HG02678 (cell line): ENCODE data around the gene MYO5C.

Source experiments
- ATAC-seq: cut with Tn5 transposase; IDR thresholded peaks from one replicate; pipeline ENCODE4 v1.9.1; 2021; ENCODE audit warnings: mild to moderate bottlenecking, moderate library complexity; ENCODE audit not compliant: unreplicated experiment

The MYO5C gene

DNA sequence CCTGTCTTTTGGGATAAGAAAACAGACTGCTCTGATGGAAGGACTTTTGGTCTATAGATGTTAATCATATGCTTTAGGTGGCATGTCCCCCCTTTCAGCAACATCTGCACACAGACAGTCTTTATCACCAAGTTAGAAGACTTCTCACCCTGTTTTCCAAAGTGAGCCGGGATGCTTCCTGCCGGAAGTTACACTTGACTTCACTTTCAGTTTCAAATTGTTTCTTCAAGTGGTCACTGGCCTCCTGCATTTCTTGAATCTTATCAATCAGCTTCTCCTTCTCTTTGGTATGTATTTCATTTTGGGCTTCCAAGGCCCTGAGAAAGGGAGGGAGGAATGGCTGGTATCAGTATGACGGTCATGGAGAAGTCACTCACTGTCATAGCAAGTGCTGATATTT lies 77.2 kb downstream of the MYO5C start:
- no peak for ATAC-seq

DNA sequence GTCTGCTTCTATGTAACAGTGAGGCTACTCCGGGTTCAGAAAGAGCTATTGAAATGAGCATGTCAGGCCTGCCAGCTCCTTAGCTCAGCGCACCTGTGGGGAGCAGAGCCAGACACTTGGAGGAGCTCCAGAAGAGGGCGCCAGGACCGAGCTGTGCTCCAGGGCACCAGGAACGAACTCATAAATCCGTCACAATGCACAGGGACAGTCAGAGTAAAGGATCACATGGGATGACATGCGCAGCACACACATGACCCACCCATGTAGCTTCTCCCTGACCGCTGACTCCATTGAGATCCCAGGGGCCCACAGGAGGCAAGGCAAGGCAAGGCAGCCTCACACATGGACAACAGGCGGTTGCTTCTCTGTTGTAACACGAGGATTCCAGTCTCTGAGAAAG lies 78.4 kb downstream of the MYO5C start:
- ATAC-seq: no peak

DNA sequence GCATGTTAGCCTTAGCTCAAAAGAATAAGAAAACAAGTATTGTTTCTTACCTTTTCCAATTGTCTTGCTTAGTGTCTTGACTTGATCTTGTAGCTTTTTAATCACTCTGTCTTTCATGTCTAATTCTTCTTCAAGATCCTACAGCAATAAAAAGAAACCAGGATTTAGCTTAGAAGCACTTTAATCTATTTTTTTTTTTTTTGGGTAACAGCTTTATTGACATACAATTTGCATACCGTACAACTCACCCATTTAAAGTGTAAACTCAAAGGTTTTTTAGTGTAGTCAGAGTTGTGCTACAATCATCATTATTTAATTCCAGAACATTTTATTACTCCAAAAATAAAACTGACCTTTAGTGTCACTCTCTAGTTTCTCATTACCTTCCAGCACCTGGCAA lies 81.1 kb downstream of the MYO5C start:
- no peak for ATAC-seq

DNA sequence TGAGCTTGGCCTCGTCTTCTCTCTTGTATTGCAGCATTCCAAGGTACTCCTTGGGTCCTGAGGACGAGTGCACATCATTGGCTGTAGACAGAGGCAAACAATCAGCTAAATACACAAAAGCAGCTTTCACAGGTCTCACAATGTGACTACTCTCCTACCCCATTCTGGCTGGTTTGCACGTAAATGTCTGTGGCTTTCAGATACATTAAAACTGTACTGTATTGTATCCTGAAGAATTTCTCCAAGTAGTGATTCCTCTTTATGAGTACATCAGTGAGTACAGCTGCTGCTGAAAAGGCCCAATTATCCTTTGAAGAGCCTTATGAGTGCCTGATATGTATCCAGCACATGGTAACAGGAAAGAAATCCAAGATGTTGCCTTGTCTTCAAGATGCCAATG lies 82.4 kb downstream of the MYO5C start:
- no peak for ATAC-seq

DNA sequence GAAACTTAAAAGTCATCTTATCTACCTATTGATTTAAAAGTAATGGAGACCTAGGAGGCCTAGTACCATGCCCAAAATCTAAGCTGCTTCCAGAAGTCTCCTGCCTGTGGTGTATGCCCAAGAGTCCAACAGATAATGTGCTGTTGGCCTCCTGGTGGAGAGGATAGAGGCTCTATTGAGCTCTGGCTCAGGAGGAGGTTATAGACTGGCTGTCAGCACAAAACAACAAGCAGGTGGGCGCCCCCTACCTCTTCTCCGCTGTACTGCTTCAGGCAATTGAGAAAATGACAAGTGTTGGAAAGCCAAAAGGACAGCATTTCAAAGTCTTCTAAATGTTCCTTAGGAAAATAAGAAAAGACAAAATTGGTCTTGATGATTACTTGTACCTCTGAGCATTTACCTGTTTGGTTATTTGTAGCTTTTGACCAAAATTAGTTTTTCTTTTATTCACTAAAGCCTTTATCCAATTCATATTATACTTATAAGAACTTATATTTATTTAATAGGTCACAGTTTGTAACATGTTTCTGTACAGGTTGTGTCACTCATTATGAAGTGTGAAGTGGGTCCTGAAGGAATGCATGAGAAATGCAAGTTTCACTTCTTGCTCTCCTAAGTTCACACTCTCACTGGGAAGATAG lies 87.2 kb downstream of the MYO5C start:
- ATAC-seq: peak; percentile 83

DNA sequence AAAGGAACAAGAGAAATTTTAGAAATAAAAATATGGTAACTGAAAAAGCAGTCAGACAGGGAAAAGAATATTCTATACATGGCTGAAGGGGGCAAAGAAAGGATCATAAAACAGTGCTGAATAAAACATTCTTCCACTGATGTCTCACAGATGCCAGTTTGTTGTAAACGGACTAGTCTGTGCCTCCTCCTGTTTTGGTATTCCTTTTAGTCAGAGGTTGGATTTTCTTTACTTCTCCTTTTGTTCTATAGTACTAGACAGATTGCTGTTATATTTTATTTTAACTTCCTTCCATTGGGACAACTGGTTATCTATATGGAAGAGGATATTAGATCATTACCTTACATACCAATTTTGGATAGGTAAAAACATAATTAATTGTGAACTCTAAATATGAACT lies 88.4 kb downstream of the MYO5C start:
- no peak for ATAC-seq

DNA sequence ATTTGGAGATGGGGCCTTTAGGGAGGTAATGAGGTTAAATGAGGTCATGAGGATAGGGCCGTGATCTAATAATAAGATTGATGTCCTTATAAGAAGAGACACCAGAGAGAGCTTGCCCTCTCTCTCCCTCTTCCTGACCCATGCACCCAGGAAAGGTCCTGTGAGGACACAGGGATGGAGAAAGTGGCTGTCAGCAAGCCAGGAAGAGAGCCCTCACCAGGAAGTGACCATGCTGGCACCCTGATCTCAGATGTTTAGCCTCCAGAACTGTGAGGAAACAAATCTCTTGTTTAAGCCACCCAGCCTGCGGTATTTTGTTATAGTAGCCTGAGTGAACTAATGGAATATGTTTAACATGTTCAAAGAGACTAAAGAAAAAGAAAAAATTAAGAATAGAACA lies 89.2 kb downstream of the MYO5C start:
- no peak for ATAC-seq

DNA sequence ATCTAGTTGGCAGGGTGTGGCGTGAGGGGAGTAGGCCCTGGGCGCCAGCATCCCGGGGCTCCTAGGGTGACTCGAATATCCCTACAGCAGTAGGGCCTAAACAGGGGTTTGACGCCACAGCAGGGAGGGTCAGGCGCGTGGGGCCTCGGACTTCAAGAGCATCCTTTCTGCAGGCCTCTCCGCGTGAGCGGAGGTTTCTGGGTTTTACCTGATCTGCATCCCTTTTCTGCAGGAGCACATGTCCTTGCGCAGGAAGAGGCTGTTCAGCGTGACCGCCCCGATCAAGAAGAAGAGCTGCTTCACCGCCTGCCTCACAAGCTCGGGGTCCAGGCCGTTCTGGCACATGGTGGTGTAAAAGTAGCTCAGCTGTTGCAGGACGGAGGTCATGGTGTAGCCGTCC lies 90.9 kb downstream of the MYO5C start:
- ATAC-seq: no peak

DNA sequence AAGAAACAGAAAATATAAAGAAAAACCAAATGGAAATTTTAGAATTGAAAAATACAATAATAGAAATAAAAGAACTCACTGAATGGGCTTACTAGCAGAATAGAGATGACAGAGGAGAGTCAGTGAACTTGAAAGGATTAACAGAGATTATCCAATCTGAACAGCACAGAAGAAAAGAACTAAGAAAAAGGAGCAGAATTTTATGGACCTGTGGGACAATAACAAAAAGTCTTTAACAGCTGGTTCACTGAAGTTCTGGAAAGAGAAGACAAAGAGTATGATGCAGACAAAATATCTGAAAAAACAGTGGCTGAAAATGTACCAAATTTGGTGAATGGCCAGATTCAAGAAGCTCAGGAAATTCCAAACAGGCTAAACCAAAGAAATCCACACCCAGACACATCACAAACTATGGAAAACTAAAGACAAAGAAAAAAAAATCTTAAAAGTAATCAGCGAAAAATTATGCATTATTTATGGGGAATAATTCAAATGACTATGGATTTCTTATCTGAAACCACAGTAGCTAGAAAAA lies 94.7 kb downstream of the MYO5C start:
- ATAC-seq: no peak

DNA sequence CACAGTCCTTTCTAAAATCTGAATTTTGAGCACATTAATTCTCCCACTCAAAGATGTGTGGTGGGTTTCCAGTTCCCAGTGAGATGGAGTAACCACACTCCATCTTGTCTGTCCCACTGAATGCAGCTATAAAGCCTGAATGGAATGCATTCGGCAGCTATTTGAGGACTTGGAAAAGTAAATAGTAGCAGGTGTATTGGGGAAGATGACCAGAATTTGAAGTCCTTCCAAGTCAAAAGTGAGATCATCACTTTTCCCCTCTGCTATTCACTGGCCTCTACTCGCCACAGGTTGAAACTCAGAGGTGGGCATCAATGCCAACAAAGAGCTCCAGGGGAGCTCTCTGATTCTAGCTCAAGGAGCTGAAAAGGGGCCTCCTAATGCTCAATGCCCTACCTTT lies 96.3 kb downstream of the MYO5C start:
- ATAC-seq: no peak

DNA sequence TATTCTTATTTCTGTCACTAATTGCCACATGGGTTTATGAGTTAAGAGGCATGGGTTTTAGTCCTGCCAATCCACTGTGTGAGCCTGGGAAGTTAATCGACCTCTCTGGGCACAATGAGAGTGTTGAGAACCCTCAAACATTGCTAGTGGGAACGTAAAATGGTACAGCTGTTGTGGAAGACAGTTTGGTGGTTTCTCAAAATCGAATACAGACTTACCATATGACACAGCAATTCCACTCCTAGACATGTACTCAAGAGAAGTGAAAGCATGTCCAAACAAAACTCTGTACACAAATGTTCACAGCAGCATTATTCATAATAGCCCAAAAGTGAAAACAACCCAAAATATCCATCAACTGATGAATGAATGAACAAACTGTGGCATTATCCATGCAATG lies 98.7 kb downstream of the MYO5C start:
- no peak for ATAC-seq

DNA sequence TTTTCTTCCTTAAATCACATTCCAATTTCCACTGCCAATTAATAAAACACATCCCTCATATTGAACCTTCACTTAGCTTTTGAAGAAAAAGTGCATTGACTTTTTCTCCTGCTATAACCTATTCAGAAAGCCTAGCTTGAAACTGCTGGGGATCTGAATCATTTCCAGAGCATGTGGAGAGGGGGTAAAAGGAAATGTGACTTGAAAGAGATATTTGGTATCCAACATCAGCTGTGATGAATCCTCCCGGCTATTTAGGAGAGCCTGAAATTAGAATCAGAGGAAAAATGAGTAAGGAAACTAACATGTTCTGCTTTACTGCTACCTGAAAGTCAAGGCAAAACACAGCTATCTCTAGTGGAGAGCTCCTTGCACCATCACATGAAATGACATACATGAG lies 101.8 kb downstream of the MYO5C start:
- ATAC-seq: no peak

DNA sequence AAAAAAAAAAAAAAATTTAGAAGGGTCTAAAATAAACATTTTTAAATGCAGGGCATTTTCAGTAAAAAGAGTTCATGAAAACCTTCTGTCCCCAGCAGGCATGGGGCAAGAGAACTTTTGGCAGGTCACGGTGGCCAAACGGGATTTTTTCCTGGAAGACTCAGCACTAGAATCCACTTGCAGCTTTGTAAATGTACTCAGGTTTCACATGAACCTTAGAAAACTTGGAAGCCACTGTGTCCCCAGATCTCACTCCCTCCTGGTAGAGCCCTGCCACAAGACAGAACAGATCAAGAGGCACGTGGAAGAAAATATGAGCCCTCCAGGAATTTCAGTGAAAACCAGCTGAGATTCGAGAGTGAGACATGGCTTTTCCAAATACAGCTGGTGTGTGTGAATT lies 102.3 kb downstream of the MYO5C start:
- no peak for ATAC-seq

DNA sequence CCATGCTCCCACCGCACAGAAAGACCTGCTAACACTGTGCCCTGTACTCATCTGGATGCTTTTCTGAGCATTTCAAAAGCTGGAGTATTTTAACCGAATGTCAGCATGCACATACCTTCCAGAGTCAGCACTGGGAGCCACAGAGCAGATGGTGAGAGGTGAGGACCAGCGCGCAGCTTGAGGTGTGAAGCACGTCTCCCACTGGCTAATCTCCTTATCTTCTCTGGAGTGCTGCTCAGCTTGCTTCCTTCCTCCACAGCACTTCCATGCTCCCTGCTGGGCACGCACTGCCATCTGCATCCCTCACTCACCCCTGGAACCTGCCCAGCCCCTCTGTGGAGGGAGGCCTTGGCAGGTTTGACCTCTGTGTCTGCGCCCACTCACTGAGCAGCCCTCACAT lies 104.4 kb downstream of the MYO5C start, which contains the start of gene GNB5:
Gene GNB5 (minus strand): TSS at position 186 of the 400 bp plus-strand sequence. CDS start 6,716 bp downstream, outside the sequence.
- ATAC-seq: no peak

DNA sequence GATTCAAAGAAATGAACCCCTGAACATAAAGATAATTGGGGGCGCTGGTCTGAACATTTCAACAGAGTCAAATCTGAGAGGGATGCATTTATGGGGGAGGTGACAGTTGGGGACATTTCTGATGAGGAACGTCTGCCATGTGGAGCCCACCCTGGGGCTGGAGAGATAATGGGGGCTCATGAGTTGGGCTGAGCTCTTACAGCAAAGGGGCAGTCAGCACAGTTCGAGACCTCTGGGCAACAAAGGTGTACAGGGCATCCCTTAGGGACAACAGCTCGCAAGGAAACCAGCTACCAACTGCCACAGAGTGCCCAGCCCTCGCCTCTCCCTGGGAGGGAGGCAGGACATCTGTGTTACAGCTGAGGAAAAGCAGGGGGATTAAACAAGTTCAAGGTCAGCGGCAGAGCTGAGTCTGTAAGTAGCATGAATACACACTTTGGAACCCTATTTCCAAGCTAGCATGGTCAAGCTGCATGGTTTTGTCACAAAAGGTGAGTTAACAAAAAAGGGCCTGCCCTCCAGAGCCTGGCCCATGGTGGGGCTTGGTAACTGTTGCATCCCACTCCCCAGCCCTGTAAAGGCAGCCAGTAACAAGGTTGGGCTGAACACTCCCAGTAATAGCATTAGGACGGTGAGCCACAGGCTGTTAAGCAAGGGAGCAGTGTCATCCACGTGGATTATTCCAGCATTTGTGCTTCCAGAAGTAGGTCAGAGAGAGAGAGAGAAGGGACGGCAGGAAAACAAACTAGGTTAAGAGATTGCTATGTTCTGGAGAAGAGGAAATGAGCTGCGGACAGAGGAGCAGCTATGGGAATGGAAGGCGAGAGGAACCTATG lies 108.7 kb downstream of the MYO5C start:
- no peak for ATAC-seq

DNA sequence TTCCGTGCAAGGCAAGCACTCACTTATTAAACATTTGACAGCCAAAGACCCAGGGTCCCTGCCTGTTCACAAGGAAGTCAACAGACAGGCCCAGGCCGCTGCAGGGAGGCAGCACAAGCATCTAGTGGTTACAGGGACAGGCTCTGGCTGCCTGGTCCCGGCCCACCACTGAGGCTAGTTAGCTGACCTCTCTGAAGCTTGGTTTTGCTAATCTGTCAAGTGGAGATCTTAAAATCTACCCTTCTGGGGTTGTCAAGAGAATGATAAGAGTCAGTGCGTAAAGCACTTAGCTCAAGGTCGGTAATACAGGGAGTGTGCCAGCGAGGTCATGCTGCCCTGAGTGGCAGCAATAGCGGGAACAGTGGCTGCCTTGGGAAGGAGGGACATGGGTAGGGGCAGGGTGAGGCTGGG lies 110.4 kb downstream of the MYO5C start:
- ATAC-seq: no peak

DNA sequence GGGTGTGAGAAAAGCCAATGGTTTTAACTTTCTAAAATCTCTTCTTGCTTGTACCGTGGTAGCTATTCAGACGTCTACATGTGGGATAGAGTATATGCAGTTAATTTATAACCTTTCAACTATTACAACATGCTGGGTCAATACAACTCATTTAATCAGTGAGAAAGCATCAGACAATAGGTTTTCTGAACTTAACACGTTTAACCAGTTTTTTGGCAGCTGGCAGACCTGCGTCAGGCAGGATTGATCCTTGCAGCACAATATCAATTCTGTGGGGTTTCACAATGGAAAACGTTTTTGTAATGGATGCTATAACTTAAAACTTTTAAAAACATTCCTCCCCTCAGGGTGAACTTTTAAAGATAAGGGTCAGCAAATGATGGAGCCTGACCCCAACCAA lies 110.9 kb downstream of the MYO5C start:
- ATAC-seq: no peak

DNA sequence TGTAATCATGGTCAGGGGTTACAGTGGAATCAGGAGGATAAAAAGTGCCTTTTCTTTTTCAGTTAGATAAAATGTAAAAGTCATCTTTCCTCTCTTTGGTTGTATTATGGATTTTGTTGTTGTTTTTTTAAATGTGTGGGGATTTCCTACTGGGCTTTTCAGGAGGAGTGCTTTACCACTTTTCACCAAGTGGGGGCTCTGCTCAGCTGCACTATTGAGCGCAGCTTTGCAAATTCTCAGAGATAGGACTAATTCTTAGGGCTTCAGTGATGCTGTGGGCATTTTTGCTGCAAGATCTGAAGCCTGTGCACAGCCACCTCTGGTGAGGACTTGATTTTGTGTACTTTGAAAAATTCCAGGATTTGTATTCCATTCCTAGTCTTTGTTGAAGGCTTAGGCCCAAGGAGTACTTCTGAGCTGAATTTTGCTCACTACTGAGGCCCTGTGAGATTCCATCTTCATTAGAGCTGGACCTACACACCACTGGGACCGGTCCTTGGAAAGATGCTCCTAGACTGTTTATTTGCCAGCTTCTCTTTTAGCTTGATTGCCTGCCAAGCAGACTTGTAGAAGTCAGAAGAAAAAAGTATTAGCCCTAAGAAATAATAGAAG lies 111.9 kb downstream of the MYO5C start:
- ATAC-seq: no peak

DNA sequence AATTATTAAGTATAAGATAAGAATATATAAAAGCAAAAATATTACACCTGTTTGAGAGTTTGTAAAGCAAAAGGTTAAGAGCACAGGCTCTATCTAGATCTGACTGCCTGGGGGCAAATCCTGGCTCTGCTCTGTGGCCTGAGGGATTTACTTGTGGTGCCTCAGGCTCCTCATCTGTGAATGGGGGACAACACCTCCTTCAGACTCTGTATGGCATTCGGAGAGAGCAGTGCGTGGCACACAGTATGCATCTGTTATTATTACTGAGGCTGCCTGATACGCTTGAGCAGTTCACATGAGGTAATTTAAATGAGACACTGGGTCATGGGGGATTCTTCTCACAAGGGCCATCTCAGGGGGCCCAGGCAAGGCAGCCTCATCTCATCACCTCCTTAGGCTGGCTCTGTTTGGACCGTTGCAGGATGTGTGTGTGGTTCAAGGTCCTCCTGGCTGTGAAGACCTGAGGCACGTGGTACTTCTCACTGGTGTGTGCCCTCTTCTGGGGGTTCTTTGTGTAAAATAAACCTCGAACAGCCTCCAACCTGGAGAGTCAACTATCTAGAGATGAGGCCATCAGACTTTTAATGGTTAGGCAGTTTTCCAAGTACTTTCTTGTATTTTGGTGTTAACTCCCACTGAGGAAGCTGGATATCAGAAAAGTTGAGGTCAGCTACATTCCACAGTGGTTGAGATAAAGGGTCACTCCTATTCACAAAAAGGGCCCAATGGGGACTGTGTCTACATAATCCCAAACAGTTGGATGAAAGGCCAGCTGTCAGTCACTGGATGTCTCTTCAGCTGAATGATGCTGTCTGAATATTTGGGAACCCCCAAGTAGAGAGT lies 113.4 kb downstream of the MYO5C start:
- ATAC-seq: no peak

DNA sequence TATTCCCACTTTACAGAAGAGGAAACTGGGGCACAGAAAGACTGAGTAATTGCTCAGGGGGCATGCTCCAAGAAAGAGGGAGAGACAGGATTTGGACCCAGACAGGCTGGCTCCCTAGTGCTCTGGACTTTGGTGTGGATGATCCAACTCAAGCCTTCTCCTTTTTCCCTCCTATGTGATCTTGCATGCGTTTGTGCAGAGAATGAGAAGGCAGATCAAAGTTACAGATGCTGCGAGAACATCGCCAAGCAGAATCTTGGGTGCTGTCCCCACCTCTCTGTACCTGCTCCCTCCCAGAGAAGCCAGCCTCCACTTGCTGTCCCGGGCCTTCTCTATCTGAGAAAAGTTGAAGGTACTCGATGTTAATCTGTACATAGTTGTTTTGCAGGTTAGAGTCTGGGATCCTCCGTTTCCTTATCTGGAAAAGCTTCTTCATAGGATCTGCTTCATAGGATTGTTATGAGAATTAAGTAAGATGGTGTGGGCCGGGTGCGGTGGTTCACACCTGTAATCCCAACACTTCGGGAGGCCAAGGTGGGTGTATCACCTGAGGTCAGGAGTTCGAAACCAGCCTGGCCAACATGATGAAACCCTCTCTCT lies 114.7 kb downstream of the MYO5C start:
- ATAC-seq: no peak
